Measurements from ENCODE around the gene CNTNAP2.

Gene CNTNAP2

GRCh38 chr7:147483634-147484292, 1367.2 kb downstream of the CNTNAP2 start:
- Histone ChIP-seq H3K36me3 (ENCODE audit: insufficient read depth, low read length) (no peaks in the 10 kb centered on the region), H3K27me3 (ENCODE audit: insufficient read depth, low read length, poor library complexity) (no peaks in the 10 kb centered on the region), H3K79me2 (ENCODE audit: insufficient read depth, low read length) (no peaks in the 10 kb centered on the region), H2AFZ (ENCODE audit: low read depth, low read length) (no peak overlapping the region), H3K4me2 (ENCODE audit: insufficient read depth, low read length) (no peak overlapping the region), H4K20me1 (ENCODE audit: insufficient read depth, low read length) (no peaks in the 10 kb centered on the region), H3K9ac (ENCODE audit: low read depth, low read length) (no peak overlapping the region), H3K27ac (ENCODE audit: low read length) (no peak overlapping the region), H3K4me1 (ENCODE audit: insufficient read depth, low read length) (no peaks in the 10 kb centered on the region), H3K9me3 (ENCODE audit: insufficient read depth, low read length, severe bottlenecking) (no peaks in the 10 kb centered on the region), H3K4me3 (ENCODE audit: low read depth in 1 of 2, low read length in 2 of 2) (no peak overlapping the region)
- no peak for DNase-seq
- ATAC-seq (ENCODE audit: insufficient read depth, low read depth), result no peak
- TF ChIP-seq CTCF (IDR thresholded peaks at IDR 0.05; ENCODE audit: borderline replicate concordance, extremely low read depth, low read length, poor library complexity, severe bottlenecking) (no peak), EZH2 (IDR thresholded peaks at IDR 0.05; ENCODE audit: borderline replicate concordance, low read depth, low read length, severe bottlenecking) (no peak)

DNA sequence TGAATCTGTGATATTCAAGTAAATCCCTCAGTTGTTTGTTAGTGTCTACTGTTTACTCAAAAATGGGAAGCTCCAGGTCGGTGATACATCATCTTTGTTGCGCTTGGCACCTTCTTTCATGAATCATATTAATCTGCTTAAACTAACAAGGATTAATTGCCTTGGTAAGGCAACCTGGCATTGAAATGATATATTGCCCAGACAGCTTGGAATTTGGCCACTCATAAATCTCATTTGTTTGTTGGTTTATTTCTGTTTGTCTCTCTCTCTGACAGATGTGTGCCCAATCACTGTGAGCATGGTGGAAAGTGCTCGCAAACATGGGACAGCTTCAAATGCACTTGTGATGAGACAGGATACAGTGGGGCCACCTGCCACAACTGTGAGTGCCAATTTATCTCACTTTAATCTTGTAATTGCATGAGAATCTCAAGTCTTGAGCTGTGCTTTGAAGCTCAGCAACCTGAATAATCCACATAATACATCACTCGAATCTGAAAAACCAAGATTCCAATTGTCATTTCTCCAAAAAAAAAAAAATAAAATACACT, 1369.1 kb downstream of the CNTNAP2 start:
- Histone ChIP-seq H3K79me2 (ENCODE audit: insufficient read depth, low read length) (no peaks in the 10 kb centered on the region), H3K9me3 (ENCODE audit: insufficient read depth, low read length, severe bottlenecking) (no peaks in the 10 kb centered on the region), H3K4me1 (ENCODE audit: insufficient read depth, low read length) (no peaks in the 10 kb centered on the region), H3K36me3 (ENCODE audit: insufficient read depth, low read length) (no peaks in the 10 kb centered on the region), H3K4me2 (ENCODE audit: insufficient read depth, low read length) (no peak overlapping the region), H3K4me3 (ENCODE audit: low read depth in 1 of 2, low read length in 2 of 2) (no peak overlapping the region), H2AFZ (ENCODE audit: low read depth, low read length) (no peak overlapping the region), H3K27me3 (ENCODE audit: insufficient read depth, low read length, poor library complexity) (no peaks in the 10 kb centered on the region), H4K20me1 (ENCODE audit: insufficient read depth, low read length) (no peaks in the 10 kb centered on the region), H3K27ac (ENCODE audit: low read length) (no peak overlapping the region), H3K9ac (ENCODE audit: low read depth, low read length) (no peak overlapping the region)
- ATAC-seq (ENCODE audit: insufficient read depth, low read depth), result no peak
- DNase-seq, result no peak
- TF ChIP-seq CTCF (IDR thresholded peaks at IDR 0.05; ENCODE audit: borderline replicate concordance, extremely low read depth, low read length, poor library complexity, severe bottlenecking) (no peak), EZH2 (IDR thresholded peaks at IDR 0.05; ENCODE audit: borderline replicate concordance, low read depth, low read length, severe bottlenecking) (no peak)

GRCh38 chr7:147492606-147493005, 1376.0 kb downstream of the CNTNAP2 start:
- DNase-seq (no peak), ATAC-seq (ENCODE audit: insufficient read depth, low read depth) (no peak)
- Histone ChIP-seq H3K4me3 (ENCODE audit: low read depth in 1 of 2, low read length in 2 of 2) (no peak overlapping the region), H4K20me1 (ENCODE audit: insufficient read depth, low read length) (no peaks in the 10 kb centered on the region), H3K27me3 (ENCODE audit: insufficient read depth, low read length, poor library complexity) (no peaks in the 10 kb centered on the region), H3K9me3 (ENCODE audit: insufficient read depth, low read length, severe bottlenecking) (no peaks in the 10 kb centered on the region), H3K4me1 (ENCODE audit: insufficient read depth, low read length) (no peaks in the 10 kb centered on the region), H3K9ac (ENCODE audit: low read depth, low read length) (no peak overlapping the region), H3K4me2 (ENCODE audit: insufficient read depth, low read length) (no peak overlapping the region), H2AFZ (ENCODE audit: low read depth, low read length) (no peak overlapping the region), H3K79me2 (ENCODE audit: insufficient read depth, low read length) (no peaks in the 10 kb centered on the region), H3K27ac (ENCODE audit: low read length) (no peak overlapping the region), H3K36me3 (ENCODE audit: insufficient read depth, low read length) (no peaks in the 10 kb centered on the region)
- TF ChIP-seq EZH2 (IDR thresholded peaks at IDR 0.05; ENCODE audit: borderline replicate concordance, low read depth, low read length, severe bottlenecking) (no peak), CTCF (IDR thresholded peaks at IDR 0.05; ENCODE audit: borderline replicate concordance, extremely low read depth, low read length, poor library complexity, severe bottlenecking) (no peak)
